ENCODE measurements around the gene MFSD12. TPM values are rescaled to one million over a fixed set of nuclear protein-coding genes. Genes with fewer than 3 reads are reported as not detected.

Gene MFSD12
- total and polyA plus RNA-seq, 2 of the 8 experiments (the other 6 are each of a cell fraction or from before 2014, with no cell fraction given) = 59.6 to 71.3 TPM

- Histone ChIP-seq H4K8ac (ENCODE audit: extremely low read depth, insufficient read depth, low read length) (peak overlapping the region; percentile 85; the same call in 1 of the 2 replicates), H3K56ac (replicated peaks; ENCODE audit: insufficient read length, low read depth, low read length) (no peak overlapping the region), H3K4me3 (ENCODE audit: extremely low read depth in 1 of 4, insufficient read depth in 2 of 4, low read depth in 3 of 4, low read length in 4 of 4) (no peak overlapping the region), H3K23ac (ENCODE audit: insufficient read length) (no peak overlapping the region), H4K20me1 (replicated peaks in 1 of 2; ENCODE audit: control insufficient read depth in 1 of 2, insufficient read depth in 2 of 2, low read length in 2 of 2) (peaks cover 1 to 9% of the 10 kb centered on the region in 2 experiments), H4K5ac (ENCODE audit: insufficient read length, low read depth, low read length) (no peak overlapping the region), H2BK20ac (ENCODE audit: low read length) (no peak overlapping the region), H3K23me2 (ENCODE audit: low read depth, low read length) (peaks cover 9% of the 10 kb centered on the region; the same call in 1 of the 2 replicates), H3K4me2 (ENCODE audit: insufficient read depth in 1 of 2, low read depth in 2 of 2, low read length in 2 of 2) (no peak overlapping the region), H3K79me1 (ENCODE audit: low read depth, low read length) (no peaks in the 10 kb centered on the region), H4K91ac (replicated peaks; ENCODE audit: insufficient read length, low read length) (no peak overlapping the region), H3K36me3 (ENCODE audit: control insufficient read depth in 2 of 4, insufficient read depth in 4 of 4, low read length in 3 of 4) (peaks cover 7 to 44% (median 26%) of the 10 kb centered on the region in 4 experiments; a peak in 7 of 8 replicates), H2BK12ac (ENCODE audit: low read depth, low read length) (no peak overlapping the region), H2AFZ (ENCODE audit: low read length) (no peak overlapping the region), H2BK15ac (ENCODE audit: low read length) (no peak overlapping the region), H3K27ac (ENCODE audit: low read depth, low read length) (no peak overlapping the region), H2BK5ac (ENCODE audit: low read depth, low read length) (no peak overlapping the region), H3K14ac (ENCODE audit: insufficient read length) (no peak overlapping the region), H2AK5ac (ENCODE audit: low read depth, low read length) (no peak overlapping the region), H3K18ac (ENCODE audit: extremely low read depth, low read length) (no peak overlapping the region), H3K9ac (replicated peaks in 1 of 4; ENCODE audit: extremely low read depth in 1 of 4, low read depth in 3 of 4, low read length in 3 of 4) (no peak overlapping the region), H3K4ac (replicated peaks; ENCODE audit: insufficient read length, low read depth, low read length) (no peak overlapping the region), H3K27me3 (replicated peaks in 1 of 4; ENCODE audit: control insufficient read depth in 3 of 4, extremely low read depth in 1 of 4, insufficient read depth in 3 of 4, low read length in 3 of 4) (no peaks in the 10 kb centered on the region), H3K9me3 (ENCODE audit: insufficient read depth in 2 of 2, low read depth in 1 of 2, low read length in 1 of 2) (no peaks in the 10 kb centered on the region), H3K4me1 (replicated peaks in 1 of 4; ENCODE audit: control insufficient read depth in 3 of 4, insufficient read depth in 4 of 4, low read length in 3 of 4) (no peaks in the 10 kb centered on the region; a peak in 1 of 7 replicates), H2BK120ac (replicated peaks; ENCODE audit: low read depth, low read length) (no peak overlapping the region), H3K79me2 (ENCODE audit: control insufficient read depth in 1 of 2, insufficient read depth in 2 of 2, low read length in 2 of 2) (no peaks in the 10 kb centered on the region)
- ChIA-PET CTCF (ENCODE audit: partially characterized antibody) (interaction anchor here (0.6 to 6.9 kb wide), 7 partner anchors 12 to 607 kb away, joined by 3 to 54 read pairs (median 4); partner anchors contain the start of gene MFSD12), POLR2A (ENCODE audit: partially characterized antibody) (interaction anchor here (0.8 to 2.1 kb wide), 10 partner anchors 9 to 63 kb away, joined by 3 to 7 read pairs (median 4); partner anchors contain the start of gene MFSD12)
- DNase-seq (ENCODE audit: low read depth in 1 of 2, low spot score in 2 of 2) = no peak
- no peak for TF ChIP-seq TCF12 (IDR thresholded peaks at IDR 0.05; ENCODE audit: low read depth, low read length)
- TF ChIP-seq BACH1 (IDR thresholded peaks at IDR 0.05; ENCODE audit: low read length) = no peak
- no peak for TF ChIP-seq JUND (IDR thresholded peaks at IDR 0.05; ENCODE audit: low read length)
- TF ChIP-seq TAF7 (optimal IDR thresholded peaks at IDR 0.05; ENCODE audit: borderline replicate concordance, low read depth, low read length) = no peak
- TF ChIP-seq SRF (IDR thresholded peaks at IDR 0.05; ENCODE audit: low read depth, low read length) = no peak
- no peak for TF ChIP-seq GABPA (IDR thresholded peaks at IDR 0.05; ENCODE audit: borderline replicate concordance, insufficient read depth, low read length)
- no peak for TF ChIP-seq CHD2 (IDR thresholded peaks at IDR 0.05; ENCODE audit: low read length)
- TF ChIP-seq CTCF (IDR thresholded peaks at IDR 0.05; ENCODE audit: control extremely low read depth in 1 of 3, insufficient read depth in 1 of 3, low read depth in 1 of 3, low read length in 3 of 3) = peak in 2 of 3 experiments; percentile 8 to 28; a peak in 2 of 4 replicates
- TF ChIP-seq TEAD4 (IDR thresholded peaks at IDR 0.05; ENCODE audit: low read depth, low read length) = peak; percentile 75
- no peak for TF ChIP-seq TAF1 (IDR thresholded peaks at IDR 0.05; ENCODE audit: low read depth, low read length)
- FAIRE-seq = no peak
- 92% methylated on average over 23 of the region's 29 CpGs; no CpG with 5 or more reads in 1 of the 2 experiments for WGBS, 2 experiments (ENCODE audit: extremely low coverage in 1 of 2, insufficient coverage in 1 of 2, insufficient read length in 1 of 2, insufficient replicate concordance in 2 of 2, low coverage in 1 of 2, low lambda C conversion rate in 2 of 2, missing lambda C conversion rate in 1 of 2)
Observed at GRCh38 chr19:3531716-3532115, 25.7 kb downstream of the MFSD12 start.

All from H1 (cell line).